Coronary artery (tissue), 2 donors: ENCODE data around the gene MYADML2.

Source experiments
- DNase-seq: peaks from one replicate; pipeline ENCODE4 v3.0.0-alpha.2; 2017; ENCODE audit warnings: low spot score
- H3K27ac ChIP-seq, 2 donors: fragments of 200-600 bp; sonication (generic); one replicate each; pipeline ENCODE4 v1.5.1; 2016 to 2019
- H3K4me3 ChIP-seq: fragments of 200-600 bp; sonication (generic); 2 replicates; pipeline ENCODE4 v1.5.1; 2016; ENCODE audit warnings: mild to moderate bottlenecking, moderate library complexity
- CTCF ChIP-seq: fragments of 200-600 bp; sonication (generic); IDR thresholded peaks from one replicate; pipeline ENCODE4 v1.5.1; 2019; ENCODE audit warnings: antibody characterized with exemption

The MYADML2 gene, protein sequence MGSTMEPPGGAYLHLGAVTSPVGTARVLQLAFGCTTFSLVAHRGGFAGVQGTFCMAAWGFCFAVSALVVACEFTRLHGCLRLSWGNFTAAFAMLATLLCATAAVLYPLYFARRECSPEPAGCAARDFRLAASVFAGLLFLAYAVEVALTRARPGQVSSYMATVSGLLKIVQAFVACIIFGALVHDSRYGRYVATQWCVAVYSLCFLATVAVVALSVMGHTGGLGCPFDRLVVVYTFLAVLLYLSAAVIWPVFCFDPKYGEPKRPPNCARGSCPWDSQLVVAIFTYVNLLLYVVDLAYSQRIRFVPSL

DNA sequence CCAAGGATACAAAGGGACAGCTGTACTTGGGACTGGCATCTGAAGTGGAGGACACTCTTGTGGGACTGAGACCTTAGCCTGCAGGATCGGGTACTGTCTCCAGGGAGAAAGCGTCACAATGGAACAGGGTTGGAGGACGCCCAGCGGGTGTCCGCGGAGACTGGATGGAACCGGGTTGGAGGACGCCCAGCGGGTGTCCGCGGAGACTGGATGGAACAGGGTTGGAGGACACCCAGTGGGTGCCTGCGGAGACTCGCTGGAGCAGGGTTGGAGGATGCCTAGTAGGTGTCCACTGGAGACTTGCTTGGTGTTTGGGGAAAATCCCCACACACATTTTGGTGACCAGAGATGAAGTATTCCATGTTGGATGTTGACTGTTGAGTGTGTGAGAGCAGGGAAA, at the start of gene MYADML2:
MYADML2 (minus strand) TSS at position 45 of the 400 bp plus-strand sequence. CDS start 5,492 bp downstream, outside the sequence.
- Histone ChIP-seq H3K4me3 (no peak within 1 kb of the TSS), H3K27ac (no peak within 1 kb of the TSS)
- no peak for DNase-seq
- no peak for TF ChIP-seq CTCF

- no peak for DNase-seq
- TF ChIP-seq CTCF: no peak
- Histone ChIP-seq H3K27ac (no peak overlapping the region), H3K4me3 (no peak overlapping the region)
Measured at GRCh38 chr17:81996232-81996756, 49.3 kb upstream of the MYADML2 start.

DNA sequence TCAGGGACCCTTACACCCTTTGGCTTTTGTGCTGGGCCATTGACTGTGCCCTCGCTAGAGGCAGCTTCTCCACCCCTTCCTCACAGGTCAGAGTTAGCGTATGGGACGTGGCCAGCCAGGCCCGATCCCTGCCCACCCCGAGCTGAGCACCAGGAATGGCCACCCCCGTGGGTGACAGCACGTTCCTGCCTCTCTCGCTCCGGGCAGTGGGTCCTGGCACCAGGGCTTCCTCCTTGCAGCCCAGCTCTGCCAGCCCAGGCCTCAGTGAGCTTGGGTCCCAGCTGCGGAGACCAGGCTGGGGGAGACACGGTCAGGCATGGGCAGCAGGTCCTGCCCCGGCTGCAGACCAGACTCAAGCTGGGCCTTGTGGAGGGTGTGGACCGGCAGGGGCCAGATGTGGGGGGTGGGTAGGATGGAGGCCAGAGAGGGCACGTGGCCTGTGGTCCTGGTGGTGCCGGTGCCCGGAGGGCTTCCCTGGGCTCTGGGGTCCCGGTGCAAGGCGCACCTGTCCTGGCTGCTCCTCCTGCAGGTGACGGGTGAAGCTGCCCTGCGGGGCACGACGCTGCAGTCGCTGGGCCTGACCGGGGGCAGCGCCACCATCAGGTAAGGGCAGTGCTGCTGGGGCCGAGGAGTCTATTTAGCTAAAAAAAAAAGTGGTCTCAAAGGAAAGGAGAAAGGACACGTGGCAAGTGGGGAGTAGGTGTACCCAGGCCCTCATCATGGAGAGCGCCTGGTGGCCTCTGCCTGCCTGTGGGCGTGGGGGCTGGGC, 48.6 kb upstream of the MYADML2 start:
- Histone ChIP-seq H3K4me3 (no peak overlapping the region), H3K27ac (no peak overlapping the region)
- no peak for TF ChIP-seq CTCF
- DNase-seq: no peak

DNA sequence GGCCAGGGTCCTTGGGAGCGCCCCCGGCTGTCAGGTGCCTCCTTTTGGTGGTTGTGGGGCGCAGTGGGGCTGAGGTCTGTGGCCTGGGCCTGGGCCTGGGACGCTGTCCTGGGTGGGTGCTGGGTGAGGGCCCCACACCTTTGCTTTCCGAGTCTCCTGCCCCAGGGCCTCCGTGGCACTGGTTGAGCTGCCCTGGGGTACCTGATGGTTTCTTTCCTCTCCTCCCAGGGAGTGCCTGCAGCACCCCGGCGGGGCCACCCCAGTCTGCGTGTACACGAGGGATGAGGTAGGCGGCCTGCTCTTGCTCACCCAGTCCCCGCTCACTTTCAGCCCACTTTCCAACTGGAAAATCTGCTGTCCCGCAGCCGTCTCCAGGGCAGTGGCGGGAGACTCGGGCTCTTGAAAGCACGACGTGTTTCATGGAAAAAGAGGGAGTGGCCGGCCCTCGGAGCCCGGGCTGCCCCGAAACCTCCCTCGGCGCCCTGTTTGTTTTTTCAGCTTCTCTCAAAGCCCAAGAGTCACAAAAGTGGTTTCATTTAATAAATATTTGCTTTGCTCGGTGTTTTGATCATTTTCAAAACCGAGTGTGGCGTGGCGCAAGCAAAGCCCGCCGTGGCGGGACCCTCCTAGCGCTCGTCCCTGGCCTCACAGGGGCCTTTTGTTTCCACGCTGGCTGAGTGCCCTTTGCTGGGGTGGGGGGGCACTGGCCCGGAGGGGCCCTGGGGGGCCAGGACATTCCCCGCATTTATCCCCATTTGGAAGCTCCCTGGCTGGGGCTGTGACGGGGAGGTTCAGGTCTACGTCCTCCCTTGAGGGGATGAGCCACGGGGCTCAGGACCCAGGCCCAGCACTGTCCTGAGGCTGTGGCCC, 47.8 kb upstream of the MYADML2 start:
- H3K27ac ChIP-seq: no peak overlapping the region
- DNase-seq: no peak
- no peak overlapping the region for H3K4me3 ChIP-seq
- TF ChIP-seq CTCF: no peak

DNA sequence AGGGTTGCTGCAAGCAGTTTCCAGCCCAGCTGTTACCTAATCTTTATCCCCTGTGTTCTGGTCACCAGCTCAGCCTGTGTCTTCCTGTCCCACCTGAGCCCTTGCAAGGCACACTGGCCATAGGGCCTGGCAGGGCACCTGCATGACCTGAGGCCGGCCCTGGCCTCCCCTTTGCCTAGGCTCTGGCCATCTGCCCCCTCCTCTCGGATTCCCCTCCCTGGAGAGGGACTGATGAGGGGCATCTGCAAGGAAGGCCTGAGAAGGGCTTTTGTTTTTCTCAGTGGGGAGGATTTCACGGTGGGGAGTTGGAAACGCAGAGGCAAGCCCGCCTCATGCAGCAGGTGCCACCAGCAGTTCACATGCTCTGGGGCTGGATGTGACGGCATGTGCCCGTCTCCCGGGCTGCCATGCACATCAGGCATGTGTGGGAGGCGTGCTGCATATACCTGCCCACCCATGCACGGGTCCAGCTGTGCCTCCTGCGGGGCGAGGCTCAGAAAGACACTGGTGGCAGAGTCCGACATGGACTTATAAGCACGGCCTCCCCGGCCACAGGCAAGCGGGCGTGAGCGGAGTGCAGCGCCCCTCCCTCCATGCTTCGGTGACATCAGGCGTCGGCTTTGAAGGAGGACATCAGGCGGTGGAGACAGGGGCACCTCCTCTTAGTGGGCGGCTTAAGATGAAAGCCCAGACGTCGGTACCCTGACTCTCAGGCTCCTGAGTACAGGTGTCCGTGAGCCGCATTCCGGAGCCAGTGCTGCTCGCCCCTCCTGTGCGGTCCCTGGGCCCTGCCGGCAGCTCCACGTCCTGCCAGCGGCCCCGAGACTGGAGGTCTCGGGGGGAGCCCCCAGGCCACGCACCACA, 46.9 kb upstream of the MYADML2 start:
- TF ChIP-seq CTCF: no peak
- no peak for DNase-seq
- no peak overlapping the region for H3K4me3 ChIP-seq
- no peak overlapping the region for H3K27ac ChIP-seq
